T-helper 1 cell (primary cell): ENCODE measurements around the gene RBMS1.

ENCODE experiments used
- DNase-seq, 5 donors: peaks; one replicate each; pipeline ENCODE4 v3.0.0-alpha.2; 2012 to 2020

RBMS1 gene

GRCh38 chr2:160355080-160355479 is 138.5 kb downstream of the RBMS1 start:
- no peak for DNase-seq

- DNase-seq = no peak
Observed at GRCh38 chr2:160354677-160355076, 138.9 kb downstream of the RBMS1 start.

GRCh38 chr2:160353813-160354212 is 139.8 kb downstream of the RBMS1 start:
- no peak for DNase-seq

- DNase-seq = peak in 3 of 5 donors; percentile 6 to 24 (median 16)
Observed at GRCh38 chr2:160353166-160353565, 140.4 kb downstream of the RBMS1 start.

- DNase-seq = no peak
Observed at GRCh38 chr2:160352500-160352899, 141.1 kb downstream of the RBMS1 start.

GRCh38 chr2:160351956-160352355 is 141.7 kb downstream of the RBMS1 start:
- DNase-seq = no peak

GRCh38 chr2:160349306-160349705 is 144.3 kb downstream of the RBMS1 start:
- no peak for DNase-seq

GRCh38 chr2:160347269-160347863 is 146.2 kb downstream of the RBMS1 start:
- no peak for DNase-seq

GRCh38 chr2:160345071-160345764 is 148.4 kb downstream of the RBMS1 start:
- DNase-seq = peak in 1 of 5 donors; percentile 19

GRCh38 chr2:160343404-160343803 is 150.2 kb downstream of the RBMS1 start:
- DNase-seq = no peak

GRCh38 chr2:160339726-160340125 is 153.9 kb downstream of the RBMS1 start:
- DNase-seq = no peak

GRCh38 chr2:160338901-160339685 is 154.5 kb downstream of the RBMS1 start:
- DNase-seq = no peak

GRCh38 chr2:160337728-160338127 is 155.9 kb downstream of the RBMS1 start:
- no peak for DNase-seq

- no peak for DNase-seq
Observed at GRCh38 chr2:160336635-160337034, 157.0 kb downstream of the RBMS1 start.

- peak in 1 of 5 donors; percentile 12 for DNase-seq
Observed at GRCh38 chr2:160336105-160336504, 157.5 kb downstream of the RBMS1 start.

- no peak for DNase-seq
Observed at GRCh38 chr2:160335441-160335840, 158.2 kb downstream of the RBMS1 start.

- peak in 1 of 5 donors; percentile 14 for DNase-seq
Observed at GRCh38 chr2:160334028-160334741, 159.4 kb downstream of the RBMS1 start.

- no peak for DNase-seq
Observed at GRCh38 chr2:160333324-160334027, 160.1 kb downstream of the RBMS1 start.

GRCh38 chr2:160332318-160332717 is 161.3 kb downstream of the RBMS1 start:
- DNase-seq = peak in 2 of 5 donors; percentile 6 to 53

- peak in 1 of 5 donors; percentile 45 for DNase-seq
Observed at GRCh38 chr2:160331258-160332025, 162.2 kb downstream of the RBMS1 start.

- peak in 1 of 5 donors; percentile 36 for DNase-seq
Observed at GRCh38 chr2:160328811-160329527, 164.6 kb downstream of the RBMS1 start.
